ENCODE measurements around the gene TIMD4. TPM values are rescaled to one million over a fixed set of nuclear protein-coding genes. Genes with fewer than 3 reads are reported as not detected.

The TIMD4 gene
- total RNA-seq, 1 experiment from 2014 or later: not detected

DNA sequence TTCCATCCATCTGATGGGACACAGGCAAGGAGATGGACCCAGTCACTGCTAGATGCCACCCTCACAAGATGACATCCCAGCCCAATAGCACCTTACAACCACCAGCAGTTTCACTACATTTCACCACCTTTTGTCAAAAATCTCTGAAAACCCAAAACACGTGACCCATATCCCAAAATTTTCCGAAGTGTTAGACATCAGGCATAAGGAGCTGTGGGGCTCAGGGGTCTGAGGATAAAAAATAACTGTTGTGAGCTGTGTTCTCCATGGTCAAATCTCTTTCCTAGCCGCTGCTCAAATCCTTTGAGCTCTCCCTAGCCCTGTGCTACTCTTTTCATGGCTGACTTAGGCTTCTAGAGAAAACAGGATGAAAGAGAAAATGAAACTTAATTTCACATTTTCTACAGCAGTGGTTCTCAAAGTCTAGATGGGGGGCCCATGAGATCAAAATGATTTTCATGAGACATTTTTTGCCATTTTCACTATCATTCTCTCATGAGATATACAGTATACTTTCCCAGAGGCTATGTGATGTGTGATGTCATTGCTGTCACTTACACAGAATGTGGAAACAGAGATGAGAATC, 40.7 kb downstream of the TIMD4 start:
- no peak for DNase-seq (ENCODE audit: low spot score)

DNA sequence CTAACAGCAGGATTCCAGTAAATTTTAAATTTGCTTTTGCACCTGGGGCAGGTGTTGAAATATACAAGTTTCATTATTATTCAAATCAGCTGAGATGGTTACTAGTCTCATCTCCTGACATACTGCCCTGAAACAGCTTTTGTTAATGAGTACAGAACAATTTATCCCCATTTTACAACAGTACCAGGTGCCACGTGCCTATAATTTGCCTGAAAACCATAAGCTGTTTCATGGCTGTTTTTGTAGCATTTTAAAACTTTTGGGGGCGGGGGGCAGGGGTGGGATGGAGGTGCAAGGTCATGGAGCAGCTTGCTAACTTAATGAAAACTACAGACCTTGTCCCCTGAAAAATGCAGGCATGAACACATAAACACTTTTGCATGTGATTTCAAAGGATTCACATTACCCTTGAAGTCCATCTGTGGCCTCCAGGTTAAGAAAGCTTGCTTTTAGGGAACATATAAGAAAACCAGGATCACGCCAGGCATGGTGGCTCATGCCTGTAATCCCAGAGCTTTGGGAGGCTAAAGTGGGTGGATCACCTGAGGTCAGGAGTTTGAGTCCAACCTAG, 42.1 kb downstream of the TIMD4 start:
- no peak for DNase-seq (ENCODE audit: low spot score)

DNA sequence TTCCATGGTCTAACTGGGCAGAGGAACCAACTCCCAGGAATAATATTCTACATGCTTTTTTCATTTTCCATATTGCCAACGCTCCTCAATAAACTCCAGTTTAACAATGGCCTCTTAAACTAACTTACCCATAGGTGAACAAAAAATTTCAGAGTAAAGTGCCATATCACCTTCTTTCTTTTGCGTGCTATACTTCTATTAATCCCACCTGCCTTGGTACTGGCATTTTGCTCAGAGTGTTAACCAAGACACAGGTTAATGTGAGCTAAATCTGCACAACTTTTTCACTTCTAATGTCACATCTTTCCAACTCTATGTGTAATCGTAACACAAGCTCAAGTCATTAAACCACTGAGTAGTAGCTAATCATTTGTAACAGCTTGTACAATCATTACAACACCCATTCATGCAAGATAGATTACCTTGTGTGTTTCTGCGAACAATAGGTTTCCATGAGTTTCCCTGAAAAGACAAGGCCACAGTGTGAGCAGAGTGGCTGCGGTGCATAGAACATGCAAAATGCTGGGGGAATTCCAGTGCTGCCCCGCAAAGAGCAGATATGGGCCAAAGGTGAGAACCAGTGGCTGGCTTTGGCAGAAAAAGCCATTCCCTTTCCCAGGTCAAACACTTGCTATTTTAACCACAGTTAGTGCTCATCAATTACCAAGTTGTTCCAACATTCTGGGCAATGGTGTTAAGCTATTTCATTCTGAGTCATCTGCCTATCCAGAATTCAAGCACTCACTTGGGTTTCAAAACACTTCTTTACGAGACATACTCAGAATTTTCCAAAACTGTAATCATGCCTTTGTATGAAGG, 42.8 kb downstream of the TIMD4 start:
- DNase-seq (ENCODE audit: low spot score): no peak

DNA sequence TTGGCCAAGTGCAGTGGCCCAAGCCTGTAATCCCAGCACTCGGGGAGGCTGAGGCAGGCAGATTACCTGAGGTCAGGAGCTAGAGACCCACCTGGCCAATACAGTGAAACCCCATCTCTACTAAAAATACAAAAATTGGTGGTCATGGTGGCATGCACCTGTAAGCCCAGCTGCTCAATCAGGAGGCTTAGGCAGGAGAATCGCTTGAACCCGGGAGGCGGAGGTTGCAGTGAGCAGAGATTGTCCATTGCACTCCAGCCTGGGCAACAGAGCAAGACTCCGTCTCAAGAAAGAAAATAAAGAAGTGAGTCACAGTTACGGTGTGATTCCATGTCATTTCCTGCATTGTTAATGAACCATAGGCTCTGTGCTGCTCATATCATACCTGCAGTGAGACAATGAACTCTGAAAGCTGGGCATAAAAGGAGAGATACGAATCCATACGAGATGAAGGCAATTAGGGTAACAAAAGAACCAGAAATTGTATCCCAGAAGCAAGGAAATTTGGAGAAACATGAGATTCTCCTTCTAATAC, 44.6 kb downstream of the TIMD4 start:
- DNase-seq (ENCODE audit: low spot score): no peak

GRCh38 chr5:156914371-156914737, 48.7 kb downstream of the TIMD4 start:
- no peak for DNase-seq (ENCODE audit: low spot score)

DNA sequence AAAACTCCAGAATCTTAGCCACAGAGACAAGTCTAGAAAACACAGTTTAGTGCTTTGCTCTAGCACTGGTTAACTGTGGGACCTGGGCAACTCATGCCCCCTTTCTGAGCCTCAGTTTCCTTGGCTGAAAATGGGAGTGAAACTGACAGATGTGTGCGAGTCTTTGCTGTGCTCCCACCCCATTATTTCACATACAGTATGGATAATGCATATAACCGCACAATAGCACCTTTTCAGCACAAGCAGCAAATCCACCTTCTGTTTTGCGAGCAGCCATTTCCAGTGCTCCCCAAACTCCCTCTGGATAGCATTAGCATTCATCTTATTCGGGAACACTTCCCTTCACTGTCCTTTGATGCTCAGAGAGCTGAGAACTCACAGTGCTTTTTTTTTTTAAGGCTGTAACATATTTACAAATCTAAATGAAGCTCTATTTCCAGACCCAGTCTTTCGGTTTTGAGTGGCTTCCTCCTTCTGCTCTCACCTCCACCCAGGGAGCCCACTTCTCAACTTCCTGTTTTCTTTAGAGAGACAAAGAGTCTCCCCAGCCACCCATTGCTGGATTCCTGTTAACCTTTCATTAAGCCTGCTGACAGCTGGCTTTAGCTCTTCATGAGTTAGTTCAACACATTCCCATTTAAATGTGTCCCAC, 49.2 kb downstream of the TIMD4 start:
- DNase-seq (ENCODE audit: low spot score): no peak

GRCh38 chr5:156913355-156913718, 49.7 kb downstream of the TIMD4 start:
- no peak for DNase-seq (ENCODE audit: low spot score)

DNA sequence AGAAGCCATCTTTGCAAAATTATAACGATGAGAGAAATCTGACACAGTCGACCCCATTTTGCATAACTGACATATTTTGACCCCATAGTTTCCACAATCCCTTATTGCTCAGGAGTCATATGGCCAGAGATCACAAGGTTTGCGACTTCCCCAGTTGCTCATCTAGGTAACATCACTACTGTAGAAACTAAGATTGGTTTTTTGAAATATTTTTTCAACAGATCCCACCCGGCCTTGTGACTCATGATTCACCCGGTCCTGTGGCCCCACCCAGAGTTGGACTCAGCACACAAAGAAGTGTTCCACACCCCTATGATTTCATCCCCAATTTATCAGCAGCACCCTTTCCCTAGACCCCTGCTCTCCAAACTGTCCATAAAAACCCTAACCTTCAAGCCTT, 50.2 kb downstream of the TIMD4 start:
- DNase-seq (ENCODE audit: low spot score): no peak

GRCh38 chr5:156909180-156909579, 53.8 kb downstream of the TIMD4 start:
- DNase-seq (ENCODE audit: low spot score): no peak

DNA sequence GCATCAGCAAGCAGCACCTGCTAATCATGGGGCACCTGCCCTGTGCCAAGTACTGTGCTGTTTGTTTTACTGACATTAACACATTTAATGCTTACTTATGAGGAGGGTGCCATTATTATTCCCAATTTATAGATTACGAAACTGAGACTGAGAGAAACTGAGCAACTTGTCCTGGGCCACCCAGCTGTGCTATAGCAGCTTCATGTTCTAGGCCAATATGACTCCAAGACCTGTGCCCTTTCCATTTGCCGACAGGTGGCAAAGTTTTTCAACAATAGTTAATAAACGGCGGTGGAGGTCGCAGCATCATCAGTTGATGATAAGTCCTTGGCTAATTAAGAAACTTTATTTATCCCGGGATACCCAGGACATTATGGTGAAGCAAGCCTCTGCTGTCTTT, 55.4 kb downstream of the TIMD4 start:
- no peak for DNase-seq (ENCODE audit: low spot score)

DNA sequence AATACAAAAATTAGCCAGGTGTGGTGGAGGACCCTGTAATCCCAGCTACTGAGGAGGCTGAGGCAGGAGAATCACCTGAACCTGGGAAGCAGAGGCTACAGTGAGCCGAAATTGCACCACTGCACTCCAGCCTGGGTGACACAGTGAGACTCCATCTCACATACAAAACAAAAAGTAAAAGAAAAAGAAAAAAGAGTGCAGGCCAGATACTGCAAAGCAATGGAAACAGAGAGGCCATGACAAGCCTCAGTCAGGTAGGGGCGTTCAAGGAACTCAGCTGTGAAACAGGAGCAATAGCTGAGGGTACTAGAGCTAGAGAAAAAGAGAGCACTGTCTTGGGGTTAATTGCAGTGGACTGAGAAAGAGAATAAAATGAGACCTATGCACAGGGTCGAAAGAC, 56.2 kb downstream of the TIMD4 start:
- DNase-seq (ENCODE audit: low spot score): no peak

DNA sequence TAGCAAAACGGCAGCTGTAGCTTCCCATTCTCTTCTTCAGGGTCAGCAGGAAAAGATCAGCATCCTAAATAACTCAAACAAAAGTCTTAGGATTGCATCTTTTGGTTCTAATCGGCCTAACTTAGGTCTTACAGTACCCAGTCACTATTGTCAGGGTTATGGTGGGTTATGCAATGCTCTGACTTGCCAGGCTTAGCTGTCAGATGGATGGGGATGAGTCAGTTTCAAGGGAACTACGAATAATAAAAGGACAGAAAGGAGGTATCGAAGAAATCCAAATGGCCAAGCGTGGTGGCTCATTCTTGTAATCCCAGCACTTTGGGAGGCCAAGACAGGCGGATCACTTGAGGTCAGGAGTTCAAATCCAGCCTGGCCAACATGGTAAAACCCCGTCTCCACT, 66.5 kb downstream of the TIMD4 start:
- DNase-seq (ENCODE audit: low spot score): no peak

DNA sequence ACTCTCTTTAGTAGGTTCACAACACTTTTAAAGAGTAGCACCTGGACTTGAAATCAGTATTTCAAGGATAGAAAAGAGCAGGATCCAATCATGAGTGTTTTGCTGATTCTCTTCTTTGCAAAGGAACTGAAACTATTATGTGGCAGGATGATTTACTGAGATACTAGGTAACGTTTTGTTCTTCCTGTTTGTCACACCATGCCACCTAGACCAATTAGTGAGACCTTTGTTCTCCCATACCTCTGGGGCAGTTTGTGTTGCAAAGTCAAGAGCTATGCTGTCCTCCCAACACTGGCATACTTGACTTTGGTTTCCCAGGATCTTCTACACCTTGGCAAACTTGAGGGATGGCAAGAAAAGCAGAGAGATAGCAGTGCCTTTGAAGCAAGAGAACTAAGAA, 69.5 kb downstream of the TIMD4 start:
- DNase-seq (ENCODE audit: low spot score): no peak

- DNase-seq (ENCODE audit: low spot score): no peak
Observed at GRCh38 chr5:156892864-156893263, 70.2 kb downstream of the TIMD4 start.

DNA sequence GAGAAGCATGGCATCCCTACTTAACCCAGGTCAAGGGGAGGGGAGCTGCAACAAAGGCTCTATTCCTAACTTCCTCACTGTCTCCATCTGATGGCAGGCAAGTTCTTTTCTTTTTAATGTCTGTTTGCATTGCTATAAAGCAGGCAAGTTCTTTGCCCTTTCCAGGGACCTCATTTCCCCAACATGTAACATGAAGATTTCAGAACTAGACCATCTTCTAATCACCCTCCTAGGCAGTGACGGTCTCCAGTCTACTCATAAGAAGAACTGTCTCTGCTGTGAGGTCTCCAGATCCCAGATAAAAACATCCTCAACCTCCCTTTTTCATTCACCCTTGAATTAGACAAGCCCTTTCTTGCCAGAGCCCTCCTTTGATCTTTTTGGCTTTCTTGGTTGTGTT, 70.8 kb downstream of the TIMD4 start:
- DNase-seq (ENCODE audit: low spot score): no peak

DNA sequence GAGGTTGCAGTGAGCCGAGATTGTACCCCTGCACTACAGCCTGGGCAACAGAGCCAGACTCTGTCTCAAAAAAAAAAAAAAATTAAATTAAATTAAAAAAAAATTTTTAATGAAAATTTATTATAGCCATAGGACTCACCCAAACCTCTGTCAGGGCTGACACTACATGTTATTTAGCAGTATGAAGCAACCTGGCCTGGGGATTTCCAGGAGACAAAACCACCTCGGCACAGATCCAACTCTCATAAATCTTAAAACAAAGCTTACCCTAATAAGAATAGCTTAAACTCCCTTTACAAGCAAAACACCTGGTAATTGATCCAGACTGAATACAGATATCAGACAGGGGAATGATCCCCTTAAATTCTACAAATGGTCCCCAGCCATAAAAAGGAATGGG, 74.5 kb downstream of the TIMD4 start:
- DNase-seq (ENCODE audit: low spot score): no peak

- no peak for DNase-seq (ENCODE audit: low spot score)
Observed at GRCh38 chr5:156883316-156883875, 79.6 kb downstream of the TIMD4 start.

DNA sequence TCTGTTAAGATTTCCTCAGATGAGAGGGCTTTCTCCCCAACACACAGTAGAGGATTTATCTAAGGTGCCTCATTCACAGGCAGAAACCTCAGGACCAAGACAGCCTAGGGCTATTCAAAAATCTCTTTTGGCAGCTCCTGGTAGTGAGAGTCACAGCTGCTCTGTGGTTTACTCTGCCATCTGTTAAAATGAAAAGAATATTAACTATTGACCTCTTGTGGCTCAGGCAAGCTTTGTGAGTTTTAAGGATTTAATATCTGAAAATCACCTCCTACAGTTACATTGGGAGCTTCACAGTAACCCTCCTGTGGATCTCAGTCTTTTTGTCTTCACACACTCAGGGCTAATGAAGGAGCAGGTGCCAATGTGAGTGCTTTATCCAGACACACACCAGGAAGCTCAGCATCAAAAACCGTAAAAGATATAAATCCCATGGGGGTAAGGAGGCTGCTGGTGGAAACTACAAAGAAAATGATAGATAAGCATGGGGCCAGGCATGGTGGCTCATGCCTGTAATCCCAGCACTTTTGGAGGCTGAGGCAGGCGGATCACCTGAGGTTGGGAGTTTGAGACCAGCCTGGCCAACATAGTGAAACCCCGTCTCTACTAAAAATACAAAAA, 83.3 kb downstream of the TIMD4 start:
- DNase-seq (ENCODE audit: low spot score): no peak

DNA sequence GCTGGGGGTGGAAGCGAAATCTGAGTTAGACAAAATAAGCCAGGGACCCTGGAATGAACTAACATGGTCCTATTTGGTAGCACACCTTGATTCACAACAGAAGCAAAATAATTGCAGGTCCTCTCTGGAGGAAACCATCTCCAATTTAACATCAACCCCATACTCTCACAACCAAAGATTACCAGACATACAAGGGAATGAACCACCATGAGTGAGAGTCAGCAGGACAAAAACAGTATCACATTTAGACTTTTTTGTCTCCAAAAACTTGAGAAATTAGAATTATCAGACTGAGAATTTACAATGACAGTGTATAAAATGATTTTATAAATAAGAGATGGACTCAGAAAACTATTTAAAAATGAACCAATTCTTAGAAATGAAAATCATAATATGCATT, 91.8 kb downstream of the TIMD4 start:
- no peak for DNase-seq (ENCODE audit: low spot score)

GRCh38 chr5:156870498-156870839, 92.6 kb downstream of the TIMD4 start:
- DNase-seq (ENCODE audit: low spot score): no peak

Measured in HT-29 (cell line).